Stimulated activated CD8-positive, alpha-beta memory T cell treated with anti-CD3 and anti-CD28 coated beads, Interleukin-12 subunit alpha, Interleukin-12 subunit beta, amount 100 ng/mL, for 24 hours (primary cell): ENCODE data around the gene BCAS1.
"Not testable (repeated sequence)": the region's sequence is repeated elsewhere in the genome, so short reads cannot be mapped to it uniquely, and the experiment has no call there.

Source experiments
- DNase-seq: peaks from one replicate; pipeline ENCODE4 v3.0.0-alpha.2; 2020; ENCODE audit errors: extremely low read depth

The BCAS1 gene

GRCh38 chr20:53986037-53986650, 84.2 kb downstream of the BCAS1 start:
- no peak for DNase-seq

DNA sequence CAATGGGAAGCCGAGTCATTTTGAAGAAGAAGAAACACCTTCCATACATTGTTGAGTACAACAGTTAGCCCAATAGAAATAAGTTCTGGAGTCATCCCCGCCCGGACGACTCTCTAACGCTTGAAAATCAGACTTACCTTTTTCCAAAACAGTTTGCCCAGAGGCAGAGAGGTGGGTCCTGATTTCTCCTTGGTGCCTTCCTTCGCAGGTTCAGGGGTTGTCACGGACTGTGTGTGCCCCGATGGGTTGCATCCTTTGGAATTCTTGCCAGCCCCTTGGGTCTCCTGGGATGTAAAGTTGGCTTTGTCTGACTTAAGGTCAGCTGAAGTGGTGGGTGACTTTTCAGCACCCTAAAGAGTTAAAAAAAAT, 85.3 kb downstream of the BCAS1 start:
- no peak for DNase-seq

DNA sequence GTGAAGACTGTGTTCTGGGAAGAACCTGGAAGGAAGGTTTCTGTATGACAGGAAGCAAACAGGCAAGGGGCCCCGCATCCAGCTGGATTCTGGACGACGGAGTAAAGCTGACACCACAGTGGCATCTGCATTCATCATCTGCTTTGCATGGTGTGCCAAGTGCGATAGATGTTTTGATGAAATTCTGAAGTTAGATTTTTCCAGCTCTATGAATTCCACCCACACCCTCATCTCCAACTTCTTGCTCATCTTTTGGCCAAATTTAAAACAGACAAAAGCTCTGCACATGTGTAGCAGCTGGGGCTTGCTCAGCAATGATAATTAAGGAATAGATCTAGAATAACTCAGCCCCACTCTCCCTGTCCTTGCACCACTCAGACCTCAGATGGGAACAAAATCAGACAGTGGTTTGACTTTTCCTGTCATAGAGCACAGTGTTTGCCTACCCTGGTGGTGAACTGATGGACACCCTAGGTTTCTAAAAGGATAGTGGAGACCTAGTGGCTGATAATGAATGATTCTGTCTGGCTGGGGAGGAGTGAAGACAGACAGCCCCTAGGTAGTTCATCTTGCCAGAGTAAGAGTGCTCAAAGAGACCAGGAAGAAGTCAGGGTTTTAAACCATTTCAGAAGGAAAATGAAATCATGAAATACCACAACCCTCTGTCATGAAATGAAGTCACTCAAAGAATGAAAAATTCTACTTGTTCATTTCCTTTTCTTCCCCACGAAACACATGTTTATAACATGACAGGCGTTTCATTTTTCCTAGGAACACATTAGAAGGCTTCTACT, 85.8 kb downstream of the BCAS1 start:
- DNase-seq, result no peak

DNA sequence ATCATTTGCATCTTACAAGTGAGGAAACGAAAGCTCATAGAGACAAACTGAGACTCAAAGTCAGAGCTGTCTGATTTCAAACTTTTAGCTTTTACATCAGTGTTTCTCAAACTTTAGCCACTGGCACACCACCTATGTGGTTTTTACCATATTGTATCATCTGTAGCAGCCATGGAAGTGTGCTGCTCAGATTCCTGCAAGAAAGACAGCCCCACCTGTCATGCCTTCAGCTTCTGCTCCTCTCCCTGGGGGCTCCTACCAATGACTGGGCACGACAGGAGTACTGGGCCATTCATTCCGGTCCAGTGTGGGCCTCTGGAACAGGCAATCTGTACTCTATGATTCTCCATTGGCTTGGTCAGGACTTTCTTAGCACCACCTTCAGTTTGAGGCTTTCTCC, 87.0 kb downstream of the BCAS1 start:
- DNase-seq, result no peak

DNA sequence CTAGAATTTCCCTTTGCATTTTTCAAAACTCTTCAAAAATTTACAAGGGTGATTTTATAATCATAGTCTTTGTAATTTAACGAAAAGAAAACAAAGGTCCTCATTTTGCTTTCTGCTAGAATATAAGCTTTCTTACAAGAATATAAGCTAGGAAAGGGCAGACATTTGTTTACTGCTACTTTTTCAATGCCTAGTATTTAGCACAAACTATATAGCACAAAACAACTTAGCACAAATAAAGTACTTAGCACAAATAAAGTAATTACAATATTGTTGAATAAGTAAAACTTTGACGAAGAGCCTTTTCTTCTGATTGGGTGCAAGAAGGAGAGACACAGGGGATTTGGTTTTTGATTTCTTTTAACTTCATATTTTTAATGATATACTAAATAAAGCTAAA, 87.8 kb downstream of the BCAS1 start:
- DNase-seq, result no peak

DNA sequence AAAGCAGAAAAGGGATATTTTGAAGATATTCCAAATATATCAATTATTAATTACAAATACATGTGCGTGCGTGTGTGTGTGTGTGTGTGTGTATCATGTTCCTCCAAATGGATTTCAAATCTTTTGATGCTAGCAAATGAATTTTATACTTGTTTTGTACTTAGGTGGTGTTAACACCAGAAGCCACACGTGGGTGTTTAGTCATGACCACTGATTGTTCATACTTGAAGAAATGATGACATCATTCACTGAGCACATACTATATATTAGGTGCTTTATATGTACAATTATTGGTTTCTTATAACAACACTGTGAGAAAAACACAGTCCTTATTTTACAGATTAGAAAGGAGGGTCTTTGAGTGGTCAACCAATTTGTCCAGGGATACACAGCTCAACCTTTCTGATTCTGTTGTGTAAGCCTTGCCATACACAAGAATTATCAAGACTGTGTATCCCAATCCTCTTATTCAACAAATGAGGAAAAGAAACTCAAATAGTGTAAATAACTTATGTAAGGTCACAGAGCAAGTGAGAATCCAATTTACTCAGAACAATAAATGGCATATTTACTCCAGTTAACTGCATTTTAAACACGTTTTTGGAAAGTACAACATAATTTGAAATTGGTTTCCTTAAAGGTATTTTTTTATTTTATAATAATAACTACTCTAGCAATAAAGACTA, 88.5 kb downstream of the BCAS1 start:
- no peak for DNase-seq

DNA sequence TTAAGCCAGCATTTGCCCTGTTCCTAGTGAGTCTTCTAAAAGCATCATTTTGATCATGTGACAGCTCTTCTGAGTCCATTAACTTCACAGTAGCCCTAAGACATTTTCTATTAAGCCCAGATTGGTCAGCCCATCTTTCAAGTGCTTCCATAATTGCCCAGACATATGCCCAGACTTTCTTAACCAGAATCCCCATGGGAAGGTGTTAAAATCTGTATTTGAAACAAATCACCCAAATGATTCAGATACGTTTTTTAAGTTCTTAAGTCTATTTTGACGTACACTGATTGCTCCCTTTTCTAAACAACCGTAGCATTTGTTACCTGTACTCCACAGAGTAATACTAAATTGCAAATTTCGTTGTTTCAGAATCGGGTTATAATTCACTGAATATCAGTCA, 89.3 kb downstream of the BCAS1 start:
- no peak for DNase-seq

- DNase-seq, result no peak
Measured at GRCh38 chr20:53980031-53980465, 90.3 kb downstream of the BCAS1 start.

DNA sequence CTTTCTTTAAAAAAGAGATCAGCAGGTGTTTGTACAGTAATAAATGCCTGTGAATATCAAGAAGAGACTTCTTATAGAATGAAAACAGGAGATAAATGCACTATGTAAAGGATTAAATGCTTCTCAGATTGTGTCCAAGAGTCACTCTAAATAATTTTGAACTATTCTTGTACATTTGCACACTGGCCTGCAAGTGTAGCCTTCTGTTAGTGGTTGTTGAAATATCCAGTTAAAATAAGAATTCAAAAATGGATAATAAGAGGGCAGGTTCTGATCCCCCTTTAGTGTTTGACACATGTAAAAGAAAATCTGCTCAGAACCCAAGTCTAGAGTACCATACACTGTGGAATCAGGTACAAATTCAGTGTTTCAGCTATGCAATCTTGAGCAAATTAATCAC, 91.9 kb downstream of the BCAS1 start:
- DNase-seq, result no peak

- no peak for DNase-seq
Measured at GRCh38 chr20:53977391-53977790, 93.0 kb downstream of the BCAS1 start.

- no peak for DNase-seq
Measured at GRCh38 chr20:53975761-53976160, 94.6 kb downstream of the BCAS1 start.

DNA sequence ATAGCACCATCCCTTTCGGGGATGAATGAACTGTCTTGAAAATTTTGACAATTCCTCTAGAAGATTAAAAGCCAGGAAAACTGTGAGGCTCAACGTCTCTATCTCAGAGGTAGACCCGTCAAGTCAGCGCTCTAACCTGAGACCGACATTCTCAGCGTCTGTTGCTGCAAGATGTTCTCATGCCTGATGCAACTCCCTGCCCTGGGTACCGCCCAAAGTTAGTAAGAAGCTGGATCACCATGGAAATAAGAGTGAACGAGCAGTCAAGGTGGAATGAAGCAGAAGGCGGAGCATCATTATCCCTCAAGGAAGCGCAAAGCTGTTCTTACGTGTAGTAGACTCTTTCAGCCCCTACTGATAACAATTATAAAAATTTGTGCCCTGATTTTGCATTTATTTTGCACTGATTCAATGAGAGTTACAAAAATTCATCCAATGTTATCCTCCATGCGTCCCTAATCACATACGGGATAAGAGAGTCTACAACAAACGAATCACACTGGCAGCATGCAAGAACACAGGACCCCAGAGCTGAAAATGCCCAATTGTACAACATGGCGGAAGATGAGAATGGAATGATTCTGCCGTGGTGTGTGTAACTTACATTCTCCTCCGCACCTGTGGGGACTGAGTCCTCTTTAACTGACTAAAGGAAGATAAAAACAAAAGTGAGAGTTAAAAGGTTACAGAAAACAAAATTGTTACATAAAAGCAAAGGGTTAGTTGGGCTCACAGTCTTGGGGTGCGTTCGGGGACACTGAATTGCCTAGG, 95.4 kb downstream of the BCAS1 start:
- no peak for DNase-seq

GRCh38 chr20:53973882-53974281, 96.5 kb downstream of the BCAS1 start:
- not testable (repeated sequence) for DNase-seq

DNA sequence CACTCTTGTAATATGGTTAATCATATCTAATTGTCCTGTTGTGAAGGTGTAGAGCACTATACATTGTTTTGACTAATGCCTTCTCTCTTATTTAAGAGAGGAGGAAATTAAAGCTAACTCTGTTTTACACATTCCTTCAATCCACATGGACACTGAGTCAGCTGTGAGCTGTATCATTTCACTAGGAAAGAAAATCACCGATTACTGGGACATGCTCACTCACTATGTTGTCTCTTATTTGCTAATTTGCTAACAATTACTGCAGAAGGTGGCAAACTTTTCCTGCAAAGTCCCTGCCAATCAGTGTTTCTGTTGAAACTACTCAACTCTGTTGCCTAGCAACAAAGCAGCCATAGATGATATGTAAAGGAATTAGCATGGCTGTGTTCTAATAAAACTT, 98.2 kb downstream of the BCAS1 start:
- no peak for DNase-seq

GRCh38 chr20:53971096-53971683, 99.2 kb downstream of the BCAS1 start:
- no peak for DNase-seq

- DNase-seq, result no peak
Measured at GRCh38 chr20:53970232-53970631, 100.2 kb downstream of the BCAS1 start.

DNA sequence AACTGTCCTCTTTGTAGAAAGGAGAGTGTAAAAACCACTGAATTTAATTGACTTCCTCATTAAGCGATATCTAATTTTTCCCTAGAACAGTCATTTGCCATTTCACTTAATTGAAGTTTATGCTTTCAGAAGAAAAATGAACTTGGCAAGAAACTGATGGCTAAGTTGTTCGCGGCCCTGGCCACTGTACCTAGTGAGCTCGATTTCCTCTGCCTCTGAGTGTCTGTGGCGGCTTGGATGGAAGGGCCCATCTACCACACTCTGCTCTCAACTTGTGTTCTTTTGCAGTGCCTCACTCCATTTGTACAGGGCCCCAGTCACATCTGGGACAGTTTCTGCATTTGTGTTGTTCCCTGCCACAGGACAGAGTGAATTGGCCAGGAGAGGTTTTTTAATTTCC, 102.9 kb downstream of the BCAS1 start:
- no peak for DNase-seq

GRCh38 chr20:53966774-53967398, 103.5 kb downstream of the BCAS1 start:
- no peak for DNase-seq

DNA sequence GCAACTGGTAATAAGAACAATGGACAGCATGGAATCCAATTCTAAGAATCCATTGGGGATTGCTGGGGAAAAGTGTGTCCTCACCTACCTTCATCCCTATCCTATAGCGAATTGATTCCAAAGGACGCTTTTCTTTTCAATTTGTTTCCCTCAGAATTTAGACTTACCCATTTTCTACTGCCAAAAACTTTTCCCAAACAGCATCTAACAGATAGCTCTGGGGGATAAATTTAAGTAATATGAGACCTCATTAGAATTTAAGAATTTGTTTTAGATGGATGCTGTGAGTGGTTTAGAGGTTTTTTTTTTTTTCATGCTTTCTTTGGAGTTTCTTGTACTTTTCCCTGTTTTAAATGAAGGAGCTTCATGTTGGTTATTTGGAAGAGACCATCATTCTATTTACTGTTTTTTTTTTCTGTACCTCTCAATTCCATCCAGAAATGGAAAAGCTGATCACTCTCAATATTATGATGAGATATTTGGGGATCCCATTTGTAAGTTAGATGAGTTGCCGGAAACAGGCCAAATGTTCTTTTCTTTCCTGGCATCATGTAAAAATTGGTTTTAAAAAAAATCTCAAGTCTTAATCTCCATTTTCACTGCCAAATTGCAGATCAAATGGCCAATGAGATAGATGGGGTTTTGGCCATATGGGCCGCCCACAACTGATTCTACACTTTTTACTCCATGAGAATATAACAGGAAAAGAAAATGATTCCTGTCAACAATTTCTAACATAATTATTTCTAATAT, 105.7 kb downstream of the BCAS1 start:
- no peak for DNase-seq

GRCh38 chr20:53964067-53964466, 106.3 kb downstream of the BCAS1 start:
- no peak for DNase-seq

GRCh38 chr20:53963635-53964034, 106.8 kb downstream of the BCAS1 start:
- DNase-seq, result no peak
